Measurements from ENCODE around the gene GRAP2.
"Not testable (repeated sequence)": the region's sequence is repeated elsewhere in the genome, so short reads cannot be mapped to it uniquely, and the experiment has no call there.

The GRAP2 gene

DNA sequence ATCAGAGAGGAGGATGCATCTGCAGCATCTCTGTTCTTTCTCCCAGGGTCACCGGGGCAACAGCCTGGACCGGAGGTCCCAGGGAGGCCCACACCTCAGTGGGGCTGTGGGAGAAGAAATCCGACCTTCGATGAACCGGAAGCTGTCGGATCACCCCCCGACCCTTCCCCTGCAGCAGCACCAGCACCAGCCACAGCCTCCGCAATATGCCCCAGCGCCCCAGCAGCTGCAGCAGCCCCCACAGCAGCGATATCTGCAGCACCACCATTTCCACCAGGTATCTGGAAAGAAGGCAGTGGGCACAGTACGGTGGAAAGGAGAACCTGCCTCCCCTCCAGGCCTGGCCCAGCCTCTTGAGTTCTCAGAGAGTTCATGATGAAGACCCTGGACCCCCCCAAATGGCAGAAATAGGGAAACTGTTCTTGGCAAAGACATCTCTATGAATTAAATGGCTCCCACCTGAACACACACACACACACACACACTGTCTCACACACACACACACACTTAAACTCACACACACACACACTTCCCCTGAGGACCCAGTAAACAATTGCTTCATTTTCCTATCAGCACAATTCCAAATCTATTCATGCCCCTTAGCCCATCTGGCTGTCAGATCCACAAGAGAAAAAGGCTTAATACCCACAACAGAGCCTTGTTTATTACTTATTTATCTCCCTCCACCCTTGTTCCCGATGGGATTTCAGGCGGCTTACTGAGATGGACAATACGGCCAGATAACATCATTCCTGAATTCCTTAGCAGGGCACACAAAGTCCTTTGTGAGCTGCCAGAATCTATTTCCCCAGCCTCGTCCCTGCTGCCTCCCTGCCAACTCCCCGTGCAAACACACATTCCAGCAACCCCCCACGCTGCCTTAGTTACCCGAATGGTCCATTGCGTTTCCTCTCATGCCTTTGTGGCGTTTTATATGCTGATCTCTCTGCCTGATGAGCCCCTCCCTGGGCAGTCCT lies 67.4 kb downstream of the GRAP2 start:
- DNase-seq (ENCODE audit: low read depth), result no peak

DNA sequence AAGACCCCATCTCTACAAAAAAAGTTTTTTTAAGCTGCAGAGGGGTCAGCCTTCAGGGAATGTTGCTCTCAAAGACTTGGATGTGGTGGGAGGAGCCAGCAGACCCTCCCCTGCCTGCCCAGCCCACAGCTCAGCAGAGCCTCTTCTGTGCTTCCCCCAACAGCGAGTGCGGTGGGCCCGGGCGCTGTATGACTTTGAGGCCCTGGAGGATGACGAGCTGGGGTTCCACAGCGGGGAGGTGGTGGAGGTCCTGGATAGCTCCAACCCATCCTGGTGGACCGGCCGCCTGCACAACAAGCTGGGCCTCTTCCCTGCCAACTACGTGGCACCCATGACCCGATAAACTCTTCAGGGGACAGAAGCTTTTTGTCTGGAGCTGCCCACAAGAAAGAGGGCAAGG lies 69.9 kb downstream of the GRAP2 start:
- DNase-seq (ENCODE audit: low read depth), result no peak

DNA sequence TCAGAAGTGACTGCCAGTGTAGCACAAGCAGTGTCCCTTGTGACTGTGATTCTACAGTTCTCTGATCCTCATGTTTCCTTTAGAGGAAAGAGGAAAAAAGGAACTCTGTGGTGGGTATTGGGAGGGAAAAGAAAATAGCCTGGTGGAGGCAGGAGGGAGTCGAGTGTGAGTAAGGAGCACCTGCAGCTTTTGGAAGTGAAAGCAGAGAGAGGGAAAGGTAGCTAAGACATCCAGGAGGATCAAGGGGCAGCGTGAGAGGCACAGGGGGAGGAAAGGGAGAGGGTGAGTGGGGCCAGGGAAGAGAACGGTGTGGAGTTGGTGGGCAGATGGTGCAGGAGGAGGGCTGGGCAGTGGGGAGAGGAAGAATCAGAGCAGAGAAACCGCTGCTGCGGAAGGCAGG lies 71.8 kb downstream of the GRAP2 start:
- DNase-seq (ENCODE audit: low read depth), result no peak

DNA sequence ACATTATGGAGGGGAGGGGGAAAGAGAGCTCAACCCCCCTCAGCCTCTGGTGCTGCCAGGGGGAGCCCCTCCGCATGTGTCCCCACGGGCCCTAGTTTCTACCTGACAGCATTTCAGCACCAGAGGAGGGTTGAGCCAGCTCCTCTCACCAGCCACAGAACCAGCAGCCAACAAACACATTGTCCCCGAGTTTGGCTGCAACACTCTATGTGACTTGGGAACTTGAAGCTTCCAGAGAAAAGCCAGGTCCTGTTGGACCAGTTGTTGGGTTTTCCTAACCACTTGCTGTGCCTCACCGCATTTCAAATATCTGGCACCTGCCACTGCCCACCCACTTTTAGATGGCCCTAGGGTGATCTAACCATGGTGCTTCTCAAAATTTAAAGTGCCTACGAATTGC lies 72.8 kb downstream of the GRAP2 start:
- no peak for DNase-seq (ENCODE audit: low read depth)

DNA sequence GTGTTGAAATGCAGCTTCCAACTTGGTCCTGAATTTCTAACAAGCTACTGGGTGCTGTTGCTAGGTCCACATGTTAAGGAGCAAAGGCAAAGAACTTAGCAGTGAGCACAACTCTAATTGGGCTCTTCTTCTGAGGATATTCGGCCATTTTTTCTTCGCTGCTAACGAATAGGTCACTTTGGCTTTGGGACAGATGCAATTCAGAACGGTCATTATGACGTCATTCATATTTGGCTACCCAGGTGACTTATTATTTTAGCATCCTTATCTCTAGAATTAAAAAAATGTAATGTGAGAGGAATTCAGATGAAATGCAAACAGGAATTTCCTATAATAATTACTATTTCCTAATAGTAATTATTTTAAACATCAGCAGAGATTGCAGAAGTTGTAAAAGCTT lies 73.2 kb downstream of the GRAP2 start:
- DNase-seq (ENCODE audit: low read depth), result no peak

DNA sequence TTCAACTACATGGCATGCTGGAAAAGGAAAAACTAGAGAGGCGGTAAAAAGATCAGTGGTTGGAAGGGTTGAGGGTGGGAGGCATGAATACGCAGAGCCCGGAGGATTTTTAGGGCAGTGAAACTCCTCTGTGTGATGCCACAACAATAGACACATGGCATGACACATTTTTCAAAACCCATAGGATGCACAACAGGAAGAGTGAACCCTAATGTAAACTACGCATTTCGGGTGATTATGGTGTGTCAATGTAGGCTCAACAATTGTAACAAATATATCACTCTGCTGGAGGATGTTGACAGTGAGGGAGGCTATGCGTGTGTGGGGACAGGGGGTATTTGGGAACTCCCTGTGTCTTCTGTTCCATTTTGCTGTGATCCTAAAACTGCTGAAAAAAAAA lies 78.2 kb downstream of the GRAP2 start:
- DNase-seq (ENCODE audit: low read depth), result no peak

DNA sequence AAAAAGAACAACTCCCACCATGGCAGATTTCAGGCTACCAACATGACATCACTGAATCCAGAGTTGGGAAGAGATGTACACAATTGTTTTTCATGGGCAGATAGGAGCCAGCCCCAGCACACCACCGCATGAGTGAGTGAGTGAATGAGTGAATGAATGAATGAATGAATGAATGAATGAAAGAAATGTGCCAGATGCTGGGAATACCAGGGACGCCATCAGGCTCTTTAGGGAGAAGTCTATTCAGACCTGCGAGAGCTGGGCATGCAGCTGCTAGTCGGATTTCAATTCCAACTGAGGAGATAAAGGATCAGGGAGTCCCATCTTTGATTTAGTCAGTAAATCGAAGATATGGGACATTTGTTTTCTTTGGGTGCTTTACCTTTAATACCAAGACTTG lies 78.6 kb downstream of the GRAP2 start:
- DNase-seq (ENCODE audit: low read depth), result no peak

DNA sequence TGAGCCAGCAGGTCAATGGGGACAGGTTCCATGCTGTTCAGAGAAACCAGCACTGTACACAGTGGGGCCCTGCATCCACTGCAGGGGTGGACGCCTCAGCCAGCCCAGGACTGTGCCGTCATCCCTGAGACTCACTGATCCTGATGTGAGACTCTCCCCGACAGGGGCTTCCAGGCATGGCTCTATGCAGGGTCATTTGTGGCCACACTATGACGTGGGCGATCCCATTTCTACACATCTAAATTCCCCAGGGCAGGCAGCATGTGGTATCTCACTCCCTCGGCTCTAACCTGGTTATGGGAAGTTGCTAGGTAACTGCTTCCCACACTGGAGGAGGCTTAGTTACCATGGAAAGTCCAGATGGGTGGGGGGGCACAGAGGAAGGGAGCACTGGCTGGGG lies 79.7 kb downstream of the GRAP2 start:
- no peak for DNase-seq (ENCODE audit: low read depth)

DNA sequence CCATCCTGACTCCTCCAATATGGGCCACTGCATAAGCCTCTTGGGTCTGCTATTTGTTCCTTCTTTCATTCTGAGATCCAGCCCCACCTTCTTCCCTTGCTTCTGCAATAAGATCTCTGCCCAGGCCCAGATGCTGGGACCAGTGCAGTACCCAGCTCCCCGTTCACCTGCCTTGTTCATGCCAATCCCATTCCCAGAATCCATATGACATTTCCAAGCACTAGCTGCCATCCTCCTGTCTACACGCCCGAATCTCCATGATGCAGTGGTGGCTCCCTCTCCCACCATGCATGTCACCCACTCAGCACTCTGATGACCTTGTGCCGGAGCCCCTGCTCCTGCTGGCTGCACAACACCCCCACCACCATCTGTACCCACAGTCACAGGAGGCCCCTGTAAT lies 82.5 kb downstream of the GRAP2 start:
- no peak for DNase-seq (ENCODE audit: low read depth)

DNA sequence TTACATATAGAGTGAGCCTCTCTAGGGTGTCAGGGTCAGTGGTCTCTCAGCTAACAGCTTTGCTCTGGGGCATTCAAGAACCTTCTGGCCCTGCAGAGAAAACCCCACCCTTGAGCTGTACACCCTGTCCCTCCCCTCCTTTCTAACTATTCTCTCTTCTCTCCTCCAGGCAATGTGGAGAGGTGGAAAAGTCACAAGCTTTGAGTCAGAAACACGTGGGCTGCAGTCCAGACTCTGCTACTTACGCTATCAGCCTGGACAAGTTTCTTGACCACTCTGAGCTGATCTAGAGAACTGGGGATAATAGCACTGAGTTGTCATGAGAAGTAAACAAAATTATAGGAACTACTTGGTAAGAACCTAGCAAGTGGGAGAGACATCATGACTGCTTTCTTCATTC lies 83.1 kb downstream of the GRAP2 start:
- DNase-seq (ENCODE audit: low read depth), result no peak

DNA sequence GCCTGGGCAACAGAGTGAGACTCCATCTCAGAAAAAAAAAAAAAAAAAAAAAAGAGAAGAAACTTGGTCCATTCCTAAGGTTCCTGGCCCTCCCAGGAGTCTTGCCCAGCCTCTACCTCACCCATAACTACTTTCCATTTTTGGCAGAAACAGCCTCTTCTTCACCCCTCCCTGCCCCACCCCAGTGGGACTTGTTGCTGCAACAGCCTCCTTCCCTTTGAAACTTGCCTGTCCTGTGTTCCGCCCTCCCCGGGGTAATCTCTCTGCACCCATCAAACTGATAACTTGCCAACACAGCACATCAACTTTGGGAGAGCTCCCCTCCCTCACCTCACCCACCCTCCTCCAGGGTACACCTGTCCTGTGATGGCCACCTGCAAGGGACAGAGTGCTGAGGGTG lies 83.9 kb downstream of the GRAP2 start:
- no peak for DNase-seq (ENCODE audit: low read depth)

DNA sequence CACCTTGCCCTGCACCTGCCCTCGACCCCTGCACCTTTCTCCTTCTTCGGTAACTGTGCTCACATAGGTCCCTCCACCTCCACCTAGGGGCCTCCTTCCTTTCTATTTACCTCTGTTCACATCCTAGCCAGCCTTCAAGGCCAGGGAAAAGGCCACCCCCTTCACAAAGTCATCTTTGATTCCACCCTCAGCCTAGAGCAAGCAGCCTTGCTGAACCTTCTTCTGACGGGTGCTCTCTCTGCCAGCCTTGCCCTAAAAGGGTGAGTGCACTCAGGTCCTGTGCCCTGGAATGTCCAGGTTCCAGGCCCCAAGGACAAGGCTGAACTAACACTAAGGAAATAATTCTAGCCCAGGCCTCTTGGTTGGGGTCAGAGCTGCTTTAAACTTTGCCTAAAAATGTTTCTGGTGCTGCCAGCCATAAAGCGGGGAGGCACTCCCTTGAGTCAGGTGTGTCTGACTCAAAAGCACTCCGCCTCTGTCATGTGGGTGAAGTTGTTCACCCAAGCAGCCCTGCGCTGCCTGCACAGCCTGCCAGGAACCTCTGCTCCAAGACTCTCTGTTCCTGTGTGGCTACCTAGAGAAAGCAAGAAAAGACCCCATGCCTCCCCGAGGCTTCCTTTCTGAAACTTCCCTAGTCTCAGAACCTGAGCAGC lies 84.6 kb downstream of the GRAP2 start:
- no peak for DNase-seq (ENCODE audit: low read depth)

DNA sequence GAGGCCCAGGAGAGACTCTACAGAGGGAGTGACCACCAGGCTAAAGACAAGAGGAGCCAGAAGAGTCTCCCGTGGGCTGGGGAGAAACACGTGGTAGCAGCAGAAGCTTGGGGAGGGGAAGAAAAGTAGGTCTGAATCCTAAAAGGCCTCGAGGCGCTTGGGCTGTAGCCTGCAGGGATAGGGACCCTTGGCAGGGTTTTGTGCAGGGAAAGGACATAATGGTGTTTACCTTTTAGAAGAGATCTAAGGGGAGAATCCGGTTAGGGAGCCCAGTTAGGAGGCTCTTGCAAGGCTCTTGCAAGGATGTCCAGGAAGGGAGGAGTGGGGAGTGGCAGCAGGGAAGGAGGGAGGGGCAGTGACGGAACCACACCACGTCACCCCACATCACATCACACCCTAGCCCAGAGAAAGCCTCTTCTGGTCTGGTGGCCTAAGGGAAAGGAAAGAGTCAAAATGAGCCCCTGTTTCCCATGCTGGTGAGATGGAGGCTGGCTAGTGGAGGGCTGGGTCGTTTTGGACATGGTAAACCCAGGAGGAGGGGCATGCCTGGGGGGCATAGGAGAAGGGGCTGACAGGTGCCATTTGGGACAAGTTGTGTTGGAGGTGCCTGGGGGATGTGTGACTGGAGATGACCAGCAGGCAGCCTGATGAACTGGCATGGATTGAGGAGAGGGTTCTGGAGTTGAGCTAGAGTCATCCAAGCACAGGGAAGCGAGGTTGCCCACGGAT lies 87.7 kb downstream of the GRAP2 start:
- DNase-seq (ENCODE audit: low read depth), result no peak

DNA sequence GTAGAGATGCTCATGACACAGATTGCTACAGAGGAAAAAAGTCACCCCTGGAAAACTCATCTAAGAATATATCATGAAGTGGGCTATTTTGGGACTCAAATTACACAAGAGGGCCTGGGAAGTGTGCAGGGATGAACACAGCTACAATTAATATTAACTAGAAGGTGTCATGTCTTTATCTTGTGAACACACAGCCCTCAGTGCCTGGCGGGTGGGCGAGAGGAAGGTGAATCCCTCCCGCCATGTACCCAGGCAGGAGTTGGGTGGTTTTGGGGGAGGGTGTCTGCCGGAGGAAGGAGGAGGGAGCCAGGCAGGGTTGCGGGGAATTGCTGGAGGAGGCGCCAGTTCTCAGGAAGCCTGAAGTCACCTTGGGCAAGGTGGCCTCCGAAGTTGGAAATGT lies 88.7 kb downstream of the GRAP2 start:
- no peak for DNase-seq (ENCODE audit: low read depth)

DNA sequence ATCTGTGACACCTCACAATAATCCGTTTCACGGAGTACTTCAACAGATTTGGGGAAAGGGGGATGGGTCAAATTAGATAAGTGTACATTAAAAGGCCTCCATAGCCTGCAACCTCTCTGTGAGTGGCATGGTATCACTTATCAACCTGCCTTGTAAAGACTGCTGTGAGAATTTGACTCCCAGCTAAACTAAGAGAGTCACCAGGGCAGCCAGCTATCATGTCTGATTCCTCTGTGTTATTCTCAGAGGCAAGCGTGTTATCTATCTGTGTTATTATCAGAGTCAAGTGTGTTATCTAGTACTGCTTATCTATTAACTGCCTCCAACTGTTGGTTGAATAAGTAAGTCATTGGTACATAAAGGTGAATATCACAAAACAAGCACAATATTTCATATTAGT lies 89.8 kb downstream of the GRAP2 start:
- DNase-seq (ENCODE audit: low read depth), result no peak

DNA sequence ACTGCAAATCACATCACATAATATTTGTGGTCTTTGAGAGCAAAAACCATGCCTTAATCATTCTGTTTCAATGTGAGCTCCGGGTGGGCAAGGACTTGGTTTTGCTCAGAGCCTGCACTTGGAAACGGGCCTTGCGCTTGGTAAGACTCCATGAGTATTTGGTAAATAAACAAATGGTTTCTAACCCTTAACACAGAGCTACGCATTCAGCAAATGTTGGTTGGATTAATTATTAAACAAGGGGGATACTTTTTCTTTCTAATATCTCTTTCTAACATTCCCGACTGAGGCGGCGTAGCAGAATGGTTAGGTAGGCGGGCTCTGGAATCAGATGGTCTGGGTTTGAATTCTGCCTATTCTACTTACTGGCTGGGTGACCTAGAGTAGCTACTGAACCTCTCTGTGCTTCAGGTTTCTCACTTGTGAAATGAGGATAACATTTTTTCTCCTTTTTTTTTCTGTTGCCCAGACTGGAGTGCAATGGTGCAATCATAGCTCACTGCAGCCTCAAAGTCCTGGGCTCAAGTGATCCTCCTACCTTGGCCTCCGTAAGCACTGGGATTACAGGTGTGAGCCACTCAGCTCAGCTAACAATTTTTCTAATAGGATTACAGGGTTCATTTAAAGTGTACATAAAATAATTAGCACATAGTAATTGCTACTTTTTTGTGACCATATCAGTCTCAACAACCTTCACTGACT lies 90.4 kb downstream of the GRAP2 start:
- no peak for DNase-seq (ENCODE audit: low read depth)

DNA sequence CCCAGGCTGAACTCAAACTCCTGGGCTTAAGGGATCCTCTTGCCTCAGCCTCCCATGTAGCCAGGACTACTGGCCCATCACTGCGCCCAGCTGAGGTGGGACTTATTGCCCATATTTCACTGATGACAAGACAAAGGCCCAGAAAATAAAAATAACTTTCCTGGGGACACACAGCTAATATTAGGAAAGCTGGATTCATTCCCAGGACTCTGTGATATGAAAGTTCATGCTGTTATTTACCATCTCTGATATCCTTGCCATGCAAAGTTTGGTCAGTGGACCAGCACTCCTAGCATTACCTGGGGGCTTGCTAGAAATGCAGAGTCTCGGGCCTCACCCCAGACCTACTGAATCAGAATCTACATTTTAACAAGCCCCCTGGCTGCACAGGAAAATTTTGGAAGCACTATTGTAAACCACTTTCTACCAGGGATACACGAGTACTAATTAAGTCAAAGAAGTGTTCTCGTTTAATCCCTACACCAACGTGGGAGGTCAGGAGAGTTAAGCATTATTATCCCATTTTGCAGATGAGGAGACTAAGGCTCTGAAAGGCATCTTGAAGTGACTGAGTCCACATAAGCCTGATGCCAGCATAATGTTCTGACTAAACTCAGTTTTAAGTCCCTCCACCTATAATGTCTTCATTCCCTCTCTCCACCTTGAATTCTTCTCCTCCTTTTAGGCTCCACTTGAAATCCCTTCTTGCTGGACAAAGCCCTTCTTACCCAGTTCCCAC lies 91.4 kb downstream of the GRAP2 start:
- DNase-seq (ENCODE audit: low read depth), result no peak

DNA sequence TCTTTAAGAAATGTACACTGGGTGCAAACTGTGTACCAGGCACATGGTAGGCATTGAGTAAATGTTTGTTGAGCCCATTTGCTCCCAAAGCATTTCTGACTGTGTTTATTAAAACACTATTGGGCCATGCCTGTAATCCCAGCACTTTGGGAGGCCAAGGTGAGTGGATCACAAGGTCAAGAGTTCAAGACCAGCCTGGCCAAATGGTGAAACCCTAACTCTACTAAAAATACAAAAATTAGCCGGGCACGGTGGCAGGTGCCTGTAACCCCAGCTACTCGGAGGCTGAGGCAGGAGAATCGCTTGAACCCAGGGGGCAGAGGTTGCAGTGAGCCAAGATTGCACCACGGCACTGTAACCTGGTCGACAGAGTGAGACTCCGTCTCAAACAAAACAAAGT lies 92.0 kb downstream of the GRAP2 start:
- DNase-seq (ENCODE audit: low read depth), result not testable (repeated sequence)

DNA sequence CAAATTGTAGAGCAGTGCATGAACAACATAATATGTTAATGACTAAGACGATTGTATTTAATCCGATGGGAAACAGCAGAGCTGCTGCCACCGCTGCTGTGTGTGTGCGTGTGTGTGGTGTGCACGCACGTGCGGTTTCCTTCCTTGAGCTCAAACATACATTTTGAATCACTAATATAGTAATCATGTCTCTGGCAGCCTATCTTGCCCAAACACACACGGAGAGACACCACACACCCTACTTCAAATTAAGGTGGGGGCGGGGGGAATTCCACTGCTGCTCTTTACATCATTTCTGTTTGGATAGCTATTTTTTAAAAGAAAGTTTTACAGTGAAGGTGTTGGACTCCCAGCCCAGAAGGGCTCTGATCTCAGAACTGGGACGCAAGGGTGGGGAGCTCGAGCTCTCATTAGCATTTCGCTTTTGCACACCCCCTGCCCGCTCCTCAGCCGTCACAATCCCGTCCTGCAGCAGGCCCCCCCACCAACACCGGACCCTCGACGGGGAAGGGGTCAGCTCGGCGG lies 93.2 kb downstream of the GRAP2 start:
- peak; percentile 66 for DNase-seq (ENCODE audit: low read depth)

DNA sequence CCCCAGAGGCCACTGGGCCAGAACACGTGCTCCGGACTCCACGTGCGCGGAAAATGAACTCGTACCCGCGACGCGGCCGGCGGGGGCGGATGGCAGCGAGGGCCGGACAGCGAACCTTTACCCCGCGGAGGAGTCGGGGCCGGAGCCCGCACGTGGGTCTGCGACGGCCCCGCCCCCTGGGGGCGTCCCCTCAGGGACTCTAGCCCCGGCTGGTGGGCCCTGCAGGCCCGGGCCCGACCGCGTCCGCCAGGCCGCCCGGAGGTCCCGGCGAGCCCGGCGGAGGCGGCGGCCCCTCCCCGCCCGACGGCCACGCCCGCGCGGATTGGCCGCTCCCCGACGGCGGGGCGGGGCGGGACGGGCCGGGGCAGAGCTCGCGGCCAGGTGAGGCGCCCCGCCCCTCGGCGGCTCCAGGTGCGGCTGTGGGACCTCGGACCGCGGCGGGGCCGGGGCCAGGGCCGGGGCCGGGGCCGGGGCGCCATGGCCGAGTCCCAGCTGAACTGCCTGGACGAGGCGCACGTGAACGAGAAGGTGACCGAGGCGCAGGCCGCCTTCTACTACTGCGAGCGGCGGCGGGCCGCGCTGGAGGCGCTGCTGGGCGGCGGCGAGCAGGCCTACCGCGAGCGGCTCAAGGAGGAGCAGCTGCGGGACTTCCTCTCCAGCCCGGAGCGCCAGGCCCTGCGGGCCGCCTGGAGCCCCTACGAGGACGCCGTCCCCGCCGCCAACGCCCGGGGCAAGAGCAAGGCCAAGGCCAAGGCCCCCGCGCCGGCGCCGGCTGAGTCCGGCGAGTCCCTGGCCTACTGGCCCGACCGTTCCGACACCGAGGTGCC lies 93.9 kb downstream of the GRAP2 start, which contains the start of gene FAM83F:
Gene FAM83F (plus strand): TSS at position 389 of the 827 bp plus-strand sequence. CDS start 89 bp downstream, at position 478.
- DNase-seq (ENCODE audit: low read depth), result peak; percentile 15

Data from stimulated activated CD4-positive, alpha-beta T cell treated with anti-CD3 and anti-CD28 coated beads, Interleukin-2, amount 100 ng/mL, for 4 hours (primary cell).